SK-N-MC (cell line): Measurements from ENCODE around the gene PCCA.
"Not testable (repeated sequence)": the region's sequence is repeated elsewhere in the genome, so short reads cannot be mapped to it uniquely, and the experiment has no call there.

Experiments used
- DNase-seq: peaks from one replicate; pipeline ENCODE4 v3.0.0-alpha.2; 2011; ENCODE audit warnings: low read depth, low spot score
- H3K27ac ChIP-seq: fragments of 200-600 bp; sonication (generic); 2 replicates; pipeline ENCODE4 v1.5.1; 2016; ENCODE audit warnings: mixed run types
- H3K36me3 ChIP-seq: fragments of 200-600 bp; sonication (generic); 2 replicates; pipeline ENCODE4 v1.6.1; 2017; ENCODE audit warnings: antibody characterized with exemption, low read length, mixed read lengths; ENCODE audit not compliant: insufficient read depth
- H3K4me3 ChIP-seq: fragments of 200-600 bp; sonication (generic); 2 replicates; pipeline ENCODE4 v1.5.1; 2016
- H3K9ac ChIP-seq: fragments of 200-600 bp; sonication (generic); 2 replicates; pipeline ENCODE4 v1.8.0; 2017; ENCODE audit warnings: mixed run types, mixed read lengths; ENCODE audit not compliant: insufficient read length
- H3K9me3 ChIP-seq: fragments of 200-600 bp; sonication (generic); 2 replicates; pipeline ENCODE4 v1.6.1; 2017; ENCODE audit warnings: low read depth, mild to moderate bottlenecking, antibody characterized with exemption, low read length, moderate library complexity, mixed read lengths
- EZH2 ChIP-seq: fragments of 200-600 bp; sonication (generic); IDR thresholded peaks from one replicate; pipeline ENCODE4 v1.6.1; 2017; ENCODE audit warnings: antibody characterized with exemption
- FOXP2 ChIP-seq: optimal IDR thresholded peaks from 2 replicates; pipeline ENCODE3; 2011; ENCODE audit warnings: mild to moderate bottlenecking, moderate library complexity; ENCODE audit not compliant: insufficient read depth; ENCODE audit errors: extremely low read length, control extremely low read depth
- POLR2AphosphoS5 ChIP-seq: IDR thresholded peaks from 2 replicates; pipeline ENCODE4 v1.6.1; 2012; ENCODE audit warnings: mild to moderate bottlenecking, low read depth, low read length, borderline replicate concordance

Gene PCCA

GRCh38 chr13:100302391-100302790 is 213.5 kb downstream of the PCCA start:
- Histone ChIP-seq H3K27ac (peak overlapping the region; percentile 100), H3K4me3 (peak overlapping the region; percentile 71), H3K9me3 (no peaks in the 10 kb centered on the region), H3K36me3 (peaks cover 5% of the 10 kb centered on the region), H3K9ac (peak overlapping the region; percentile 81)
- TF ChIP-seq FOXP2 (no peak), EZH2 (no peak), POLR2AphosphoS5 (no peak)
- DNase-seq = no peak

GRCh38 chr13:100304229-100304628 is 215.3 kb downstream of the PCCA start:
- H3K36me3 ChIP-seq = peaks cover 19% of the 10 kb centered on the region
- H3K9ac ChIP-seq = peak overlapping the region; percentile 81
- H3K4me3 ChIP-seq = peak overlapping the region; percentile 71
- peak overlapping the region; percentile 100 for H3K27ac ChIP-seq
- TF ChIP-seq EZH2 = no peak
- no peak for TF ChIP-seq POLR2AphosphoS5
- no peak for TF ChIP-seq FOXP2
- DNase-seq = no peak
- H3K9me3 ChIP-seq = no peaks in the 10 kb centered on the region

- TF ChIP-seq POLR2AphosphoS5 = no peak
- H3K9ac ChIP-seq = peak overlapping the region; percentile 51
- H3K9me3 ChIP-seq = no peaks in the 10 kb centered on the region
- peak overlapping the region; percentile 100 for H3K27ac ChIP-seq
- peaks cover 29% of the 10 kb centered on the region for H3K36me3 ChIP-seq
- peak overlapping the region; percentile 71 for H3K4me3 ChIP-seq
- no peak for DNase-seq
Measured at GRCh38 chr13:100305398-100305797, 216.5 kb downstream of the PCCA start.

GRCh38 chr13:100306030-100306429 is 217.1 kb downstream of the PCCA start:
- TF ChIP-seq POLR2AphosphoS5 (no peak), FOXP2 (no peak), EZH2 (no peak)
- H3K4me3 ChIP-seq = peak overlapping the region; percentile 71
- H3K9me3 ChIP-seq = no peaks in the 10 kb centered on the region
- H3K27ac ChIP-seq = peak overlapping the region; percentile 100
- H3K36me3 ChIP-seq = peaks cover 34% of the 10 kb centered on the region
- H3K9ac ChIP-seq = peak overlapping the region; percentile 51
- no peak for DNase-seq

GRCh38 chr13:100306434-100306999 is 217.6 kb downstream of the PCCA start:
- peak overlapping the region; percentile 36 for H3K9ac ChIP-seq
- peaks cover 39% of the 10 kb centered on the region for H3K36me3 ChIP-seq
- H3K27ac ChIP-seq = peak overlapping the region; percentile 100
- peak overlapping the region; percentile 71 for H3K4me3 ChIP-seq
- no peak for DNase-seq
- TF ChIP-seq POLR2AphosphoS5 (no peak), FOXP2 (peak; percentile 34)
- H3K9me3 ChIP-seq = no peaks in the 10 kb centered on the region

- H3K9me3 ChIP-seq = no peaks in the 10 kb centered on the region
- no peak for TF ChIP-seq FOXP2
- no peak for TF ChIP-seq EZH2
- TF ChIP-seq POLR2AphosphoS5 = no peak
- DNase-seq = no peak
Measured at GRCh38 chr13:100314132-100314910, 225.4 kb downstream of the PCCA start.

GRCh38 chr13:100315522-100315921 is 226.6 kb downstream of the PCCA start:
- no peaks in the 10 kb centered on the region for H3K9me3 ChIP-seq
- TF ChIP-seq FOXP2 = no peak
- no peak for TF ChIP-seq EZH2
- TF ChIP-seq POLR2AphosphoS5 = no peak
- no peak overlapping the region for H3K4me3 ChIP-seq
- H3K27ac ChIP-seq = no peak overlapping the region
- no peak overlapping the region for H3K9ac ChIP-seq
- peaks cover 59% of the 10 kb centered on the region for H3K36me3 ChIP-seq
- no peak for DNase-seq

More at GRCh38 chr13:100314132-100314910, 225.4 kb downstream of the PCCA start:
- peaks cover 69% of the 10 kb centered on the region for H3K36me3 ChIP-seq
- no peak overlapping the region for H3K4me3 ChIP-seq
- H3K9ac ChIP-seq = no peak overlapping the region
- no peak overlapping the region for H3K27ac ChIP-seq

- DNase-seq, H3K4me3 ChIP-seq, H3K27ac ChIP-seq, H3K9ac ChIP-seq, H3K9me3 ChIP-seq: not testable (repeated sequence)
- peaks cover 48% of the 10 kb centered on the region for H3K36me3 ChIP-seq
Measured at GRCh38 chr13:100318473-100318872, 229.6 kb downstream of the PCCA start.

- Histone ChIP-seq H3K27ac (no peak overlapping the region), H3K9me3 (no peaks in the 10 kb centered on the region), H3K9ac (no peak overlapping the region), H3K36me3 (peaks cover 46% of the 10 kb centered on the region), H3K4me3 (no peak overlapping the region)
- no peak for TF ChIP-seq FOXP2
- TF ChIP-seq POLR2AphosphoS5 = no peak
- no peak for TF ChIP-seq EZH2
- DNase-seq = no peak
Measured at GRCh38 chr13:100323937-100324336, 235.0 kb downstream of the PCCA start.
